ENCODE measurements around the gene PHLDA1.

PHLDA1 gene

GRCh38 chr12:76031414-76032042 lies at the start of gene PHLDA1:
Gene PHLDA1, minus strand, starts transcription at chr12:76031776.
- DNase-seq (ENCODE audit: low read depth, low spot score) = peak; percentile 100

- DNase-seq (ENCODE audit: low read depth, low spot score) = no peak
Observed at GRCh38 chr12:76080729-76081415, 49.3 kb upstream of the PHLDA1 start.

- DNase-seq (ENCODE audit: low read depth, low spot score) = no peak
Observed at GRCh38 chr12:76080017-76080728, 48.6 kb upstream of the PHLDA1 start.

- DNase-seq (ENCODE audit: low read depth, low spot score) = no peak
Observed at GRCh38 chr12:76078748-76079147, 47.2 kb upstream of the PHLDA1 start.

- no peak for DNase-seq (ENCODE audit: low read depth, low spot score)
Observed at GRCh38 chr12:76075448-76075847, 43.9 kb upstream of the PHLDA1 start.

GRCh38 chr12:76074701-76075336 lies 43.2 kb upstream of the PHLDA1 start:
- no peak for DNase-seq (ENCODE audit: low read depth, low spot score)

GRCh38 chr12:76073561-76073960 lies 42.0 kb upstream of the PHLDA1 start:
- DNase-seq (ENCODE audit: low read depth, low spot score) = no peak

- no peak for DNase-seq (ENCODE audit: low read depth, low spot score)
Observed at GRCh38 chr12:76072568-76072967, 41.0 kb upstream of the PHLDA1 start.

GRCh38 chr12:76069339-76069738 lies 37.8 kb upstream of the PHLDA1 start:
- DNase-seq (ENCODE audit: low read depth, low spot score) = no peak

GRCh38 chr12:76065917-76066316 lies 34.3 kb upstream of the PHLDA1 start:
- no peak for DNase-seq (ENCODE audit: low read depth, low spot score)

GRCh38 chr12:76064904-76065303 lies 33.3 kb upstream of the PHLDA1 start:
- no peak for DNase-seq (ENCODE audit: low read depth, low spot score)

GRCh38 chr12:76060111-76060510 lies 28.5 kb upstream of the PHLDA1 start:
- DNase-seq (ENCODE audit: low read depth, low spot score) = no peak

- no peak for DNase-seq (ENCODE audit: low read depth, low spot score)
Observed at GRCh38 chr12:76057326-76057725, 25.8 kb upstream of the PHLDA1 start.

GRCh38 chr12:76055393-76055792 lies 23.8 kb upstream of the PHLDA1 start:
- DNase-seq (ENCODE audit: low read depth, low spot score) = no peak

GRCh38 chr12:76049575-76050251 lies 18.1 kb upstream of the PHLDA1 start:
- DNase-seq (ENCODE audit: low read depth, low spot score) = no peak

- DNase-seq (ENCODE audit: low read depth, low spot score) = no peak
Observed at GRCh38 chr12:76047742-76048141, 16.2 kb upstream of the PHLDA1 start.

GRCh38 chr12:76047060-76047459 lies 15.5 kb upstream of the PHLDA1 start:
- no peak for DNase-seq (ENCODE audit: low read depth, low spot score)

- DNase-seq (ENCODE audit: low read depth, low spot score) = no peak
Observed at GRCh38 chr12:76043377-76043776, 11.8 kb upstream of the PHLDA1 start.

- DNase-seq (ENCODE audit: low read depth, low spot score) = no peak
Observed at GRCh38 chr12:76042147-76042546, 10.6 kb upstream of the PHLDA1 start.

GRCh38 chr12:76041406-76041805 lies 9.8 kb upstream of the PHLDA1 start:
- DNase-seq (ENCODE audit: low read depth, low spot score) = no peak

- DNase-seq (ENCODE audit: low read depth, low spot score) = no peak
Observed at GRCh38 chr12:76040461-76040860, 8.9 kb upstream of the PHLDA1 start.

- no peak for DNase-seq (ENCODE audit: low read depth, low spot score)
Observed at GRCh38 chr12:76038176-76038575, 6.6 kb upstream of the PHLDA1 start.
